ENCODE measurements around the gene CUL5. TPM values are rescaled to one million over a fixed set of nuclear protein-coding genes. Genes with fewer than 3 reads are reported as not detected.
"Not testable (repeated sequence)": the region's sequence is repeated elsewhere in the genome, so short reads cannot be mapped to it uniquely, and the experiment has no call there.

The CUL5 gene
- total RNA-seq, 1 donor from 2014 or later, result 43.8 TPM

GRCh38 chr11:108112057-108112456, 103.4 kb downstream of the CUL5 start:
- DNase-seq (ENCODE audit: low read depth), result no peak

GRCh38 chr11:108115500-108116140, 106.9 kb downstream of the CUL5 start:
- DNase-seq (ENCODE audit: low read depth), result peak; percentile 96

GRCh38 chr11:108117746-108118371, 109.2 kb downstream of the CUL5 start:
- peak; percentile 81 for DNase-seq (ENCODE audit: low read depth)

- not testable (repeated sequence) for DNase-seq (ENCODE audit: low read depth)
These were observed 112.2 kb downstream of the CUL5 start for GRCh38 chr11:108120936-108121273.

GRCh38 chr11:108121274-108122155, 112.8 kb downstream of the CUL5 start, which contains the start of gene ACAT1:
TSS of gene ACAT1 (plus strand) at chr11:108121567. CDS start at chr11:108121607, 40 bp downstream.
- DNase-seq (ENCODE audit: low read depth), result peak; percentile 70

GRCh38 chr11:108122166-108122628, 113.5 kb downstream of the CUL5 start:
- peak; percentile 42 for DNase-seq (ENCODE audit: low read depth)

GRCh38 chr11:108125096-108125495, 116.4 kb downstream of the CUL5 start:
- no peak for DNase-seq (ENCODE audit: low read depth)

GRCh38 chr11:108128772-108129171, 120.1 kb downstream of the CUL5 start:
- no peak for DNase-seq (ENCODE audit: low read depth)

GRCh38 chr11:108131993-108132392, 123.3 kb downstream of the CUL5 start:
- peak; percentile 60 for DNase-seq (ENCODE audit: low read depth)

- DNase-seq (ENCODE audit: low read depth), result not testable (repeated sequence)
These were observed 124.4 kb downstream of the CUL5 start for GRCh38 chr11:108132993-108133538.

GRCh38 chr11:108135845-108136544, 127.3 kb downstream of the CUL5 start:
- peak; percentile 13 for DNase-seq (ENCODE audit: low read depth)

GRCh38 chr11:108137212-108137611, 128.5 kb downstream of the CUL5 start:
- DNase-seq (ENCODE audit: low read depth), result no peak

GRCh38 chr11:108142304-108142703, 133.6 kb downstream of the CUL5 start:
- no peak for DNase-seq (ENCODE audit: low read depth)

GRCh38 chr11:108144615-108145014, 135.9 kb downstream of the CUL5 start:
- no peak for DNase-seq (ENCODE audit: low read depth)

GRCh38 chr11:108147150-108147549, 138.5 kb downstream of the CUL5 start:
- no peak for DNase-seq (ENCODE audit: low read depth)

GRCh38 chr11:108148556-108148955, 139.9 kb downstream of the CUL5 start:
- DNase-seq (ENCODE audit: low read depth), result peak; percentile 43

- no peak for DNase-seq (ENCODE audit: low read depth)
These were observed 145.9 kb downstream of the CUL5 start for GRCh38 chr11:108154591-108154990.
